SK-N-SH treated with all-trans-retinoic acid at 6 μM for 48 hours (cell line): ENCODE measurements around the gene APOLD1.

Experiments used
- ATAC-seq: fragments of 200-7000 bp; cut with Tn5 transposase; 3 replicates; pipeline ENCODE4 v1.9.1; 2020; ENCODE audit warnings: mild to moderate bottlenecking, moderate library complexity
- ARNTL ChIP-seq: fragments of 450-650 bp; formaldehyde crosslinking; IDR thresholded peaks from 2 replicates; pipeline ENCODE4 v1.5.0; 2020; ENCODE audit warnings: low read depth, mild to moderate bottlenecking, moderate library complexity, borderline replicate concordance
- BACH2 ChIP-seq: fragments of 250-450 bp; sonication (Bioruptor Pico); IDR thresholded peaks from 2 replicates; pipeline ENCODE4 v1.9.0; 2021; ENCODE audit warnings: mild to moderate bottlenecking, borderline replicate concordance
- CSDC2 ChIP-seq: fragments of 250-450 bp; sonication (Bioruptor Pico); IDR thresholded peaks from 2 replicates; pipeline ENCODE4 v1.5.0; 2020; ENCODE audit warnings: mild to moderate bottlenecking, moderate library complexity
- CSRNP3 ChIP-seq: fragments of 250-450 bp; sonication (Bioruptor Pico); IDR thresholded peaks from 2 replicates; pipeline ENCODE4 v1.5.1; 2021; ENCODE audit warnings: mild to moderate bottlenecking, moderate library complexity
- ESRRG ChIP-seq: fragments of 250-450 bp; sonication (Bioruptor Pico); IDR thresholded peaks from 2 replicates; pipeline ENCODE4 v1.6.1; 2021; ENCODE audit warnings: mild to moderate bottlenecking
- GLIS3 ChIP-seq: fragments of 250-450 bp; sonication (Bioruptor Pico); IDR thresholded peaks from 2 replicates; pipeline ENCODE4 v1.5.0; 2020; ENCODE audit warnings: mild to moderate bottlenecking, moderate library complexity
- ISL1 ChIP-seq: fragments of 250-450 bp; sonication (Bioruptor Pico); IDR thresholded peaks from 2 replicates; pipeline ENCODE4 v2.1.2; 2022; ENCODE audit warnings: mild to moderate bottlenecking, moderate library complexity
- OSR1 ChIP-seq: fragments of 250-450 bp; sonication (Bioruptor Pico); IDR thresholded peaks from 2 replicates; pipeline ENCODE4 v1.8.0; 2022; ENCODE audit warnings: moderate library complexity, mild to moderate bottlenecking, inconsistent platforms
- POU6F1 ChIP-seq: fragments of 250-450 bp; sonication (Bioruptor Pico); IDR thresholded peaks from 2 replicates; pipeline ENCODE4 v1.8.0; 2021; ENCODE audit warnings: low read depth, mild to moderate bottlenecking, moderate library complexity, borderline replicate concordance
- PPARA ChIP-seq: fragments of 250-450 bp; sonication (Bioruptor Pico); IDR thresholded peaks from 2 replicates; pipeline ENCODE4 v1.5.0; 2020; ENCODE audit warnings: mild to moderate bottlenecking, borderline replicate concordance
- SNAI2 ChIP-seq: fragments of 250-450 bp; sonication (Bioruptor Pico); IDR thresholded peaks from 2 replicates; pipeline ENCODE4 v1.5.0; 2020; ENCODE audit warnings: mild to moderate bottlenecking, moderate library complexity
- TCF4 ChIP-seq: fragments of 250-450 bp; sonication (Bioruptor Pico); IDR thresholded peaks from 2 replicates; pipeline ENCODE4 v1.8.0; 2021; ENCODE audit warnings: mild to moderate bottlenecking, moderate library complexity, borderline replicate concordance
- TOX ChIP-seq: fragments of 250-450 bp; sonication (Bioruptor Pico); IDR thresholded peaks from 2 replicates; pipeline ENCODE4 v1.8.0; 2021; ENCODE audit warnings: mild to moderate bottlenecking, moderate library complexity, borderline replicate concordance
- TSHZ2 ChIP-seq: fragments of 250-450 bp; sonication (Bioruptor Pico); IDR thresholded peaks from 2 replicates; pipeline ENCODE4 v1.5.0; 2020; ENCODE audit warnings: mild to moderate bottlenecking, moderate library complexity
- ZC3H10 ChIP-seq: fragments of 250-450 bp; sonication (Bioruptor Pico); IDR thresholded peaks from 2 replicates; pipeline ENCODE4 v1.5.1; 2021; ENCODE audit warnings: mild to moderate bottlenecking, moderate library complexity
- ZFP3 ChIP-seq: fragments of 250-450 bp; sonication (Bioruptor Pico); IDR thresholded peaks from 2 replicates; pipeline ENCODE4 v1.5.0; 2020; ENCODE audit warnings: mild to moderate bottlenecking, moderate library complexity
- ZNF565 ChIP-seq: fragments of 450-650 bp; formaldehyde crosslinking; conservative IDR thresholded peaks from 2 replicates; pipeline ENCODE4 v1.5.0; 2020; ENCODE audit warnings: low read depth, mild to moderate bottlenecking, moderate library complexity
- ZNF70 ChIP-seq: fragments of 450-650 bp; formaldehyde crosslinking; IDR thresholded peaks from 2 replicates; pipeline ENCODE4 v1.5.0; 2020; ENCODE audit warnings: mild to moderate bottlenecking, moderate library complexity
- ZNF8 ChIP-seq: fragments of 450-650 bp; formaldehyde crosslinking; IDR thresholded peaks from 2 replicates; pipeline ENCODE4 v1.5.0; 2020; ENCODE audit warnings: mild to moderate bottlenecking, moderate library complexity

APOLD1 gene

GRCh38 chr12:12788131-12788530, 2.7 kb downstream of the APOLD1 start:
- TF ChIP-seq GLIS3 (CRISPR knock-in tag) (no peak), CSRNP3 (CRISPR knock-in tag) (no peak), OSR1 (CRISPR knock-in tag) (no peak), ZNF8 (CRISPR knock-in tag) (no peak), TCF4 (no peak), TSHZ2 (no peak), ZNF70 (CRISPR knock-in tag) (no peak), ZC3H10 (CRISPR knock-in tag) (no peak), ESRRG (CRISPR knock-in tag) (no peak), ARNTL (CRISPR knock-in tag) (no peak), BACH2 (no peak), CSDC2 (no peak)
- ATAC-seq: no peak

- ATAC-seq: peak; percentile 71
Measured at GRCh38 chr12:12788675-12789368, 3.4 kb downstream of the APOLD1 start.

More at GRCh38 chr12:12788675-12789368, 3.4 kb downstream of the APOLD1 start:
- TF ChIP-seq ZC3H10 (CRISPR knock-in tag): no peak
- no peak for TF ChIP-seq POU6F1 (CRISPR knock-in tag)
- TF ChIP-seq ISL1: no peak
- no peak for TF ChIP-seq ZFP3 (CRISPR knock-in tag)
- no peak for TF ChIP-seq TSHZ2
- no peak for TF ChIP-seq TOX
- no peak for TF ChIP-seq TCF4
- TF ChIP-seq CSDC2: no peak
- TF ChIP-seq OSR1 (CRISPR knock-in tag): no peak
- no peak for TF ChIP-seq ZNF8 (CRISPR knock-in tag)
- TF ChIP-seq SNAI2 (CRISPR knock-in tag): no peak
- TF ChIP-seq PPARA (CRISPR knock-in tag): no peak
- no peak for TF ChIP-seq ZNF565 (CRISPR knock-in tag)
- no peak for TF ChIP-seq GLIS3 (CRISPR knock-in tag)
